T-helper 17 cell (primary cell): ENCODE results near the gene SESN2. TPM values are rescaled to one million over a fixed set of nuclear protein-coding genes. Genes with fewer than 3 reads are reported as not detected.

Source experiments
- ATAC-seq: fragments of 150-1000 bp; cut with Tn5 transposase; 2 replicates; pipeline ENCODE4 v1.10.0; 2021; ENCODE audit warnings: mild to moderate bottlenecking, moderate library complexity
- DNase-seq, 3 donors: peaks; one replicate each; pipeline versions ENCODE4 v3.0.0 to v3.0.0-alpha.2; 2020 to 2021
- H3K9me3 ChIP-seq: one replicate; pipeline ENCODE4 v1.7.0; 2013; ENCODE audit warnings: low read length, mild to moderate bottlenecking; ENCODE audit not compliant: control insufficient read depth, poor library complexity, severe bottlenecking
- H3K27ac Mint-ChIP-seq: one replicate; pipeline ENCODE4 v1.8.0; 2022; ENCODE audit warnings: mild to moderate bottlenecking, moderate library complexity, mixed read lengths
- H3K27me3 Mint-ChIP-seq: one replicate; pipeline ENCODE4 v1.8.0; 2022; ENCODE audit warnings: mixed read lengths
- H3K36me3 Mint-ChIP-seq: one replicate; pipeline ENCODE4 v1.8.0; 2022; ENCODE audit warnings: low read depth, mixed read lengths
- H3K4me1 Mint-ChIP-seq: one replicate; pipeline ENCODE4 v1.8.0; 2022; ENCODE audit warnings: mild to moderate bottlenecking, mixed read lengths
- H3K4me3 Mint-ChIP-seq: one replicate; pipeline ENCODE4 v1.8.0; 2022; ENCODE audit warnings: mild to moderate bottlenecking, moderate library complexity, mixed read lengths
- total RNA-seq, 4 donors: library from RNA in 2 of 4; stranded (reverse) in 2 of 4; gene quantifications; one replicate each; pipeline ENCODE4 v1.2.3 and lab custom pipeline; 2022 to 2026

The SESN2 gene
- total RNA-seq, 2 donors from 2014 or later = 16.6 to 35.3 TPM

- no peaks in the 10 kb centered on the region for H3K9me3 ChIP-seq
- no peak for DNase-seq
- H3K27me3 Mint-ChIP-seq = no peaks in the 10 kb centered on the region
- no peak for ATAC-seq
- H3K36me3 Mint-ChIP-seq = no peaks in the 10 kb centered on the region
- peak overlapping the region; percentile 11 for H3K27ac Mint-ChIP-seq
- H3K4me3 Mint-ChIP-seq = no peak overlapping the region
- peaks cover 23% of the 10 kb centered on the region for H3K4me1 Mint-ChIP-seq
Measured at GRCh38 chr1:28241638-28242241, 17.6 kb upstream of the SESN2 start.

GRCh38 chr1:28243685-28244311 lies 15.5 kb upstream of the SESN2 start:
- peak overlapping the region; percentile 99 for H3K27ac Mint-ChIP-seq
- DNase-seq = no peak
- H3K4me1 Mint-ChIP-seq = peaks cover 34% of the 10 kb centered on the region
- peak overlapping the region; percentile 49 for H3K4me3 Mint-ChIP-seq
- H3K36me3 Mint-ChIP-seq = no peaks in the 10 kb centered on the region
- H3K27me3 Mint-ChIP-seq = no peaks in the 10 kb centered on the region
- no peak for ATAC-seq
- no peaks in the 10 kb centered on the region for H3K9me3 ChIP-seq

GRCh38 chr1:28244549-28245251 lies 14.6 kb upstream of the SESN2 start:
- no peaks in the 10 kb centered on the region for H3K27me3 Mint-ChIP-seq
- H3K4me3 Mint-ChIP-seq = peak overlapping the region; percentile 55
- peaks cover 40% of the 10 kb centered on the region for H3K4me1 Mint-ChIP-seq
- H3K9me3 ChIP-seq = no peaks in the 10 kb centered on the region
- H3K27ac Mint-ChIP-seq = peak overlapping the region; percentile 99
- DNase-seq (no peak), ATAC-seq (no peak)
- H3K36me3 Mint-ChIP-seq = no peaks in the 10 kb centered on the region

- ATAC-seq = peak; percentile 62
- peaks cover 40% of the 10 kb centered on the region for H3K4me1 Mint-ChIP-seq
- H3K4me3 Mint-ChIP-seq = peak overlapping the region; percentile 87
- H3K36me3 Mint-ChIP-seq = no peaks in the 10 kb centered on the region
- no peaks in the 10 kb centered on the region for H3K9me3 ChIP-seq
- peak overlapping the region; percentile 99 for H3K27ac Mint-ChIP-seq
- H3K27me3 Mint-ChIP-seq = no peaks in the 10 kb centered on the region
- DNase-seq = peak in 2 of 3 donors; percentile 16 to 35
Measured at GRCh38 chr1:28246427-28246832, 12.9 kb upstream of the SESN2 start.

GRCh38 chr1:28247612-28248272 lies 11.6 kb upstream of the SESN2 start:
- Mint-ChIP-seq H3K4me3 (peak overlapping the region; percentile 87), H3K27ac (peak overlapping the region; percentile 99), H3K36me3 (no peaks in the 10 kb centered on the region), H3K27me3 (no peaks in the 10 kb centered on the region), H3K4me1 (peaks cover 38% of the 10 kb centered on the region)
- no peaks in the 10 kb centered on the region for H3K9me3 ChIP-seq
- ATAC-seq = no peak
- no peak for DNase-seq

GRCh38 chr1:28248273-28249012 lies 10.9 kb upstream of the SESN2 start:
- H3K9me3 ChIP-seq = no peaks in the 10 kb centered on the region
- Mint-ChIP-seq H3K27ac (peak overlapping the region; percentile 99), H3K4me3 (peak overlapping the region; percentile 87), H3K36me3 (no peaks in the 10 kb centered on the region), H3K27me3 (no peaks in the 10 kb centered on the region), H3K4me1 (peaks cover 35% of the 10 kb centered on the region)
- ATAC-seq (peak; percentile 22), DNase-seq (peak; percentile 63 to 76 (median 69))

GRCh38 chr1:28249013-28249865 lies 10.1 kb upstream of the SESN2 start:
- Mint-ChIP-seq H3K4me1 (peaks cover 30% of the 10 kb centered on the region), H3K4me3 (peak overlapping the region; percentile 87), H3K36me3 (no peaks in the 10 kb centered on the region), H3K27ac (peak overlapping the region; percentile 99), H3K27me3 (no peaks in the 10 kb centered on the region)
- no peaks in the 10 kb centered on the region for H3K9me3 ChIP-seq
- DNase-seq = no peak
- no peak for ATAC-seq

GRCh38 chr1:28249866-28250295 lies 9.4 kb upstream of the SESN2 start:
- Mint-ChIP-seq H3K27me3 (no peaks in the 10 kb centered on the region), H3K36me3 (no peaks in the 10 kb centered on the region), H3K27ac (peak overlapping the region; percentile 9), H3K4me3 (no peak overlapping the region), H3K4me1 (peaks cover 28% of the 10 kb centered on the region)
- ATAC-seq (no peak), DNase-seq (no peak)
- no peaks in the 10 kb centered on the region for H3K9me3 ChIP-seq

- peak; percentile 52 for ATAC-seq
- no peaks in the 10 kb centered on the region for H3K36me3 Mint-ChIP-seq
- no peaks in the 10 kb centered on the region for H3K9me3 ChIP-seq
- H3K4me1 Mint-ChIP-seq = peaks cover 27% of the 10 kb centered on the region
- no peak for DNase-seq
- H3K27ac Mint-ChIP-seq = peak overlapping the region; percentile 0
- peak overlapping the region; percentile 76 for H3K4me3 Mint-ChIP-seq
- H3K27me3 Mint-ChIP-seq = no peaks in the 10 kb centered on the region
Measured at GRCh38 chr1:28256197-28256827, 3.0 kb upstream of the SESN2 start.

- no peak for DNase-seq
- H3K4me3 Mint-ChIP-seq = no peak overlapping the region
- ATAC-seq = no peak
- no peak overlapping the region for H3K27ac Mint-ChIP-seq
- H3K4me1 Mint-ChIP-seq = peaks cover 29% of the 10 kb centered on the region
- H3K9me3 ChIP-seq = no peaks in the 10 kb centered on the region
- H3K27me3 Mint-ChIP-seq = no peaks in the 10 kb centered on the region
- no peaks in the 10 kb centered on the region for H3K36me3 Mint-ChIP-seq
Measured at GRCh38 chr1:28257736-28258135, 1.6 kb upstream of the SESN2 start.

- H3K9me3 ChIP-seq = no peaks in the 10 kb centered on the region
- H3K4me3 Mint-ChIP-seq = peak overlapping the region; percentile 88
- peak overlapping the region; percentile 9 for H3K27ac Mint-ChIP-seq
- no peaks in the 10 kb centered on the region for H3K36me3 Mint-ChIP-seq
- no peaks in the 10 kb centered on the region for H3K27me3 Mint-ChIP-seq
- no peak for DNase-seq
- no peak for ATAC-seq
- H3K4me1 Mint-ChIP-seq = peaks cover 32% of the 10 kb centered on the region
Measured at GRCh38 chr1:28258628-28259251, 578 bp upstream of the SESN2 start.
